Mesenteric fat pad (tissue), 1 donor: ENCODE measurements around the gene NSMF. TPM values are rescaled to one million over a fixed set of nuclear protein-coding genes. Genes with fewer than 3 reads are reported as not detected.
"Not testable (repeated sequence)": the region's sequence is repeated elsewhere in the genome, so short reads cannot be mapped to it uniquely, and the experiment has no call there.

Experiments used
- DNase-seq: peaks from one replicate; pipeline ENCODE4 v3.0.0-alpha.2; 2020; ENCODE audit warnings: low spot score
- total RNA-seq: library from RNA; stranded (reverse); fragmentation: NEBNext Ultra II Directional; extraction: Animal tissue kit (Norgen Biotek cat#: 25700); gene quantifications from one replicate; pipeline ENCODE4 v1.2.1, GENCODE V29; 2021
- donor health status: DM: yes; HTN: yes; CAD: no.

The NSMF gene
- total RNA-seq, 1 donor from 2014 or later, result 37.4 TPM

DNA sequence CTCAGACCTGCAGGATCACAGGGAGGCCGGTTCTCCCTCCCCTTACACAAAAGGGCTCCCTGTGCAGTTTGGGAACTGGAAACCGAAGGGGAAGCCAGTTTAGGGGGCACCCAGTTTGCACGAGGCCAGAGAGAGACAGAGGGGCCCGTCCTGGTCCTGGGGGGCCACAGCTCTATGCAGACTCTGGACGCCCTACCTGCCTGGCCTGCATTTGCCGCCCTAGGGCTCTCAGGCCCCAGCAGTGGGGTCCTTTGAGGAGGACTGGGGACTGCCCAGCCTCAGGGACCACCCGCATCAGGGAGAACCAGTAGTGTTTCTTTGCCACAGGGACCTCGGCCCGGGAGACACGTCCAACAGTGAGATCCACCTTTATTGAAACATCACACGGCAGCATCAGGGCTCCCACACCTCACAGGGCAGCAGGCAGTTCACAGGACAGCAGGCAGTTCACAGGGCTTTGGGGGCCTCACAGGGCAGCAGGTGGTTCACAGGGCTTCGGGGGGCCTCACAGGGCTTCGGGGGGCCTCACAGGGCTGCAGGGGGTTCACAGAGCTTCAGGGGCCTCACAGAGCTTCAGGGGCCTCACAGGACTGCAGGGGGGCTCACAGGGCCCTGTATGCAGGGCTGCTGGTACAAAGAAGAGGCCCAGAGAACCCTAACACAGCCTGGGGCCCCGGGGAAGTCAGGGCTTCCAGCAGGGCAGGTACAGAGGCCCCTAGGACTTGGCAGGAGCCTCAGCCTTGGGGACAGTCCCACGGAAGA lies 648 bp upstream of the NSMF start:
- no peak for DNase-seq

GRCh38 chr9:137458194-137459151 lies 661 bp downstream of the NSMF start:
- DNase-seq, result no peak

DNA sequence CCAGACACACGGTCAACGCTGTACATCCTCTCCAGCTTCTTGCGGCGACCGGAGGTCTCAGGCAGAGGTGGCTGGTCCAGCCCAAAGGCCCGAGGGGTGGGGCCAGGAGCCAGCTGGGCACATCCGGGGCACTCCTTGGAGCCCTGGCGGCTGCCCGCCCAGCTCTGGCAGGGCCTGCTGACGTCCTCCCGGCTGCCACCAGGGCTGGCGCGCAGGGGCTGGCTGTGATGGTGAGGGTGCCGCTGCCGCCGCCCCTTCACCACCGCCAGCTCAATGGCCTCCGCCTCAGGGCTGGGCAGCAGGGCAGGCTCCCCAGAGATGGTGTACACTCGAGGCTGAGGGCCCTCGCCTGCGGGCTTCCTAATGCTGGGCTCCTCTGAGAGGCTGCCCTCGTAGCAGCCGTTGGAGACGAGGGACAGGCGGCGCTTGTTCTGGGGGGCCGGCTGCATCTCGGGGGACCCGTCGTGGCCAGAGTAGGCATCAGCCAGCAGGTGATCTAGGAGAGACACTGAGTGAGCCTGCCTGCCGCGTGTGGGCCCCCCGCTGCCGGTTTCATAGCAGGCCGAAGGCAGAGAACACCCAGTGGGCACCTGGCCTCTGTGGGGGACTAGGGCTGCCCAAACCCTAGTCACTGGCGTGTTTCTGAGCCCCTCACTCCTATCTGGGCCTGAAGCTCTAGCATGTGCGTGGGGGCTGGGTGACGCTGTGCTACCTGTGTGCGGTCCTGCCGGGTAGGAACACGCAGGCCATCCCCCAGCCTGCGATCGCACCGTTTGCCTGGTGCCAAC lies 1.5 kb downstream of the NSMF start:
- DNase-seq, result no peak

DNA sequence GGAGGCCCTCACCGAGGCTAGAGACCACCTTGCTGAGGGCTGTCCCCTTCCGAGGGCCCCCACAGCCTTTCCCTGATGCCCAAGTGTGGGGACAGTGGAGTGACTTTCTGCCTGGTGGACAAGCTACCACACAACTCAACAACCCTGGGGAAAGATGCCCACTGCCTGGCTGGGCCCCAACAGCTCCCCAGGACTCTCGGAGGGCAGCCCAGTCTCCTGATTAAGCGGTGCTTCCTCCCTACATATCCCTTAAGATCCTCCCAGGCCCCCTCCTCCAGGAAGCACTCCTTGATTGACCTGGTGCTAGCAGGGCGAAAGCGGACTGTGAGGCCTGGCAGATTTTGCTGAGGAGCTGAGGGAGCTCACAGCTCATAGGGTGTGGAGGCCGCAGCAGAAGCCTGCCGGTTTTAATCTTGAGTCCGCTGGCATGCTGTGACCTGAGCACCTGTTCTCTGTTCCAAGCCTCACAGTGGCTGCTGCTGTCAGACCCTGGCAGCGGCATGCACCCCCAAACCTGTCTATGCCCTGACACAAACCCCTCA lies 2.2 kb downstream of the NSMF start:
- no peak for DNase-seq

- no peak for DNase-seq
Observed at GRCh38 chr9:137456061-137456863, 2.9 kb downstream of the NSMF start.

GRCh38 chr9:137455359-137455991 lies 3.7 kb downstream of the NSMF start:
- no peak for DNase-seq

GRCh38 chr9:137454597-137455358 lies 4.4 kb downstream of the NSMF start:
- no peak for DNase-seq

DNA sequence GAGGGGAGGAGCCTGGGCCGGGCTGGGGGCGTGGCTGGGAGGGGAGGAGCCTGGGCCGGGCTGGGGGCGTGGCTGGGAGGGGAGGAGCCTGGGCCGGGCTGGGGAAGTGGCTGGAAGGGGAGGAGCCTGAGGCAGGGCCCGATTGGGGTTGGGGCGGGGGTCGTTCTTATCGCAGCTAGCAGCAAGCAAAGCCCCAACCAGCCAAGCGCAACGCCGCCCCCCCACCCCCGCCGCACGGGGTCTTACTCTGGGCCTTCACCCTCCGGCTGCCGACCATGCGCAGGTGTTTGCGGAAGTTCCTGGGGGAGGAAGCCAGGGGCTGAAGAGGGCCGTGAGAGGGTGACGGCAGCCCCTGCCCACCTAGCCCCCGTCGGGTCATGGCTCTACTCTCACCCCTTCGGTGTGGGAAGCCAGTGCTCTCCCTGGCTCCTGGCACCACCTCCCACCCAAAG lies 5.0 kb downstream of the NSMF start:
- no peak for DNase-seq

DNA sequence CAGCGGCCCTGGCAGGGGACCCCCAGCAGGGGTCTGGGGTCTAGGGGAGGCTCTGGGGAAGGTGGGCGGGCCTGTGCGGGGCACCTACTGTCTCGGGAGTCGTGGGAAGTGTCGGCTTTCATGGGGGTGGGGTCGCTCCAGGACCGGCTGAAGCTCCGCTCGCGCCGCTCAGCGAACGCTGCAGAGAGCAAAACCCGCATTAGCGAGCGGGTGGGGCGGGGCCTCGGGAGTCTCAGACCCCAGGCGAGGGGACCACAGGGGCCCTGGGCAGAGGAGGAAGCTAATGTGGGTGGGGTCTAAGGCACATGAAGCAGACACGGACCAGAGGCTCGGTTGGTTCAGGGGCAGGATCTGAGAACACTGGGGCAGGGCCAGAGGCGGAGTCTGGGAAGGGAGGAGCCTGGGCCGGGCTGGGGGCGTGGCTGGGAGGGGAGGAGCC lies 5.5 kb downstream of the NSMF start:
- no peak for DNase-seq

- no peak for DNase-seq
Observed at GRCh38 chr9:137452761-137453642, 6.1 kb downstream of the NSMF start.

GRCh38 chr9:137452006-137452760 lies 7.0 kb downstream of the NSMF start:
- DNase-seq, result no peak

DNA sequence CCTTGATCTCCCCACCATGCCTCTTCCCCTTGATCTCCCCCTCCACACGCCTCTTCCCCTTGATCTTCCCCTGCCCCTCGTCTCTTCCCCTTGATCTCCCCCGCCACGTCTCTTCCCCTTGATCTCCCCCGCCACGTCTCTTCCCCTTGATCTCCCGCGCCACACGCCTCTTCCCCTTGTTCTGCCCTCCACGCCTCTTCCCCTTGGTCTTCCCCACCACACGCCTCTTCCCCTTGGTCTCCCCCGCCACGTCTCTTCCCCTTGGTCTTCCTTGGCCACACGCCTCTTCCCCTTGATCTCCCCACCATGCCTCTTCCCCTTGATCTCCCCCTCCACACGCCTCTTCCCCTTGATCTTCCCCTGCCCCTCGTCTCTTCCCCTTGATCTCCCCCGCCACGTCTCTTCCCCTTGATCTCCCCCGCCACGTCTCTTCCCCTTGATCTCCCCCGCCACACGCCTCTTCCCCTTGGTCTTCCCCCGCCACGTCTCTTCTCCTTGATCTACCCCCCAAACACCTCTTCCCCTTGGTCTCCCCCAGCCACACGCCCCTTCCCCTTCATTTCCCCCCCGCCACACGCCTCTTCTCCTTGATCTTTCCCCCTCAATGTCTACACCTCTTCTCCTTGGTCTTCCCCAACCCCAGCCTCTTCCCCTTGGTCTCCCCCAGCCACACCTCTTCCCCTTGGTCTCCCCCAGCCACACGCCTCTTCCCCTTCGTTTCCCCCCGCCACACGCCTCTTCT lies 7.7 kb downstream of the NSMF start:
- not testable (repeated sequence) for DNase-seq

DNA sequence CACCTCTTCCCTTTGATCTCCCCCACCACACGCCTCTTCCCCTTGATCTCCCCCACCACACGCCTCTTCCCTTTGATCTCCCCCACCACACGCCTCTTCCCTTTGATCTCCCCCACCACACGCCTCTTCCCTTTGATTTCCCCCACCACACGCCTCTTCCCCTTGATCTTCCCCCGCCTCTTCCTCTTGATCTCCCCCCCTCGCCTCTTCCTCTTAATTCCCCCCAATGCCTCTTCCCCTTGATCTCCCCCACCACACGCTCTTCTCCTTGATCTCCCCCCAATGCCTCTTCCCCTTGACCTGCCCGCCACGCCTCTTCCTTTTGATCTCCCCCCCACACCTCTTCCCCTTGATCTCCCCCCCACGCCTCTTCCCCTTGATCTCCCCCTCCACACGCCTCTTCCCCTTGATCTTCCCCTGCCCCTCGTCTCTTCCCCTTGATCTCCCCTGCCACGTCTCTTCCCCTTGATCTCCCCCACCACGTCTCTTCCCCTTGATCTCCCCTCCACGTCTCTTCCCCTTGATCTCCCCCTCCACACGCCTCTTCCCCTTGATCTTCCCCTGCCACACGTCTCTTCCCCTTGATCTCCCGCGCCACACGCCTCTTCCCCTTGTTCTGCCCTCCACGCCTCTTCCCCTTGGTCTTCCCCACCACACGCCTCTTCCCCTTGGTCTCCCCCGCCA lies 8.5 kb downstream of the NSMF start:
- not testable (repeated sequence) for DNase-seq

DNA sequence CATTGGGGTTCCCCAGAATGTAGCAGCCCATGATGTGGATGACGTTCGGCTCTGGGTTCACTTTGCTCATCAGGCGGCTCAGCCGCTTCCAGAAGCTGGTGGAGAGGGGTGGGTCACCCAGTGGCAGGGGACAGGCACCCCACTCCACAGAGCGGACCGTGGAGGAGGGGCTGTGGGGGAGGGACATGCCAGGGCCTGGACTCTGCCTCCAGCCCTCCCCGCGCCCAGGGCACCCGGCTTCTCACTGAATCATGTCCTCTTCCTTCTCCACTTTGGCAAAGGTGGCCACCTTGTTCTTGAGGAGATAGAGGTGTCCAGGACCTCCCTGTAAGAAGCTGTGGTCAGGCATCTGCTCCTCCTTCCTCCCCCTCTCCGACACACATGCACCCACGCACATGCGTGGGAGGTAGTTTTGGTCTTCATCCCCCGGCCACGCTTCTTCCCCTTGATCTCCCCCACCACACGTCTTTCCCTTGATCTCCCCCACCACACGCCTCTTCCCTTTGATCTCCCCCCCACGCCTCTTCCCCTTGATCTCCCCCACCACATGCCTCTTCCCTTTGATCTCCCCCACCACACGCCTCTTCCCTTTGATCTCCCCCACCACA lies 9.1 kb downstream of the NSMF start:
- DNase-seq, result no peak

DNA sequence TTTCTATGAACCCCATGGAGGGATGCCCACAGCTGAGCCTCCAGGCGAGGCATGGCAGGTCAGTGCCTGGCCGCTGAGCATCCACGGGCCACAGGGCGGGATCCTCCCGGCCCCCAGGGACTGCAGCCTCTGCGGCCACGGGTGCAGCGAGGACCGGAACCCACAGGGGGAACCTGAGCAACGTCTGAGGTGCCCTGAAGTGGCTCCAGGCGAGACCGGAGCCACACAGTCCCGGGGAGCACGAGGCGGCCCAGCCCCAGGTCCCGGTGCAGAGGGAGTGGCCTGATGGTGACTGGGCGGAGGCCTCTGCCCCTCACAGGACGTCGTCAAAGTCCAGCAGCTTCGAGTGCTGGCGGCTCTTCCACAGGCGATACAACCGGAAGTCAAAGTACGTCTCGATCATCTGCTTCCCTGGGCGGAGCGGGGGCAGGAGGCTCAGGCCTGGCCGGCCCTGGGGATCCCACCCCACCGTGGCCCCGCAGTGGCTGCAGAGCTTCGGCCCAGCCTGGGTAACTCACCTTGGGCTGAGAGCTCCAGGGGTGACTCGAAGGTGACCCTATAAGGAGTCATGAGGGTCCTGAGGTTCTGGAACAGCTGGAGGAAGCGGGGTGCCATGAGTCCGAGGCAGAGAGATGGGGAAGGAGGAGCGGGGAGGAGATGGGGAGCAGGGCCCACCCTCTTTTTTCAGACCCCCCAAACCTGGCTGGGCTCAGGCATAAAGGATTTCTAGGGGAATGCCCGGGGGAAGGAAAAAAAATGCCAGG lies 9.9 kb downstream of the NSMF start:
- DNase-seq, result no peak
